H9 (cell line): ENCODE results near the gene LDB2. TPM values are rescaled to one million over a fixed set of nuclear protein-coding genes. Genes with fewer than 3 reads are reported as not detected.

Experiments
- DNase-seq: peaks from one replicate; pipeline ENCODE4 v3.0.0-alpha.2; 2017
- H2AFZ ChIP-seq: one replicate; pipeline ENCODE4 v1.6.1; 2013; ENCODE audit warnings: mild to moderate bottlenecking, low read length, control low read depth, moderate library complexity
- H2AK5ac ChIP-seq: 2 replicates; pipeline ENCODE4 v1.6.1; 2013; ENCODE audit warnings: low read length, control low read depth, mixed read lengths; ENCODE audit not compliant: insufficient read length
- H2BK120ac ChIP-seq: one replicate; pipeline ENCODE4 v1.6.1; 2013; ENCODE audit warnings: low read depth, mild to moderate bottlenecking, low read length, control low read depth, inconsistent platforms; ENCODE audit not compliant: poor library complexity, severe bottlenecking
- H2BK12ac ChIP-seq: 2 replicates; pipeline ENCODE4 v1.6.1; 2013; ENCODE audit warnings: low read length, control low read depth, mixed read lengths, low read depth; ENCODE audit not compliant: insufficient read length
- H2BK15ac ChIP-seq: 2 replicates; pipeline ENCODE4 v1.6.1; 2013; ENCODE audit warnings: low read depth, low read length, control low read depth
- H2BK20ac ChIP-seq: one replicate; pipeline ENCODE4 v1.6.1; 2013; ENCODE audit warnings: low read depth, mild to moderate bottlenecking, low read length, control low read depth, inconsistent platforms; ENCODE audit not compliant: poor library complexity, severe bottlenecking
- H2BK5ac ChIP-seq: 2 replicates; pipeline ENCODE4 v1.6.1; 2013; ENCODE audit warnings: low read length, control low read depth, mixed read lengths; ENCODE audit not compliant: insufficient read length
- H3K14ac ChIP-seq: 2 replicates; pipeline ENCODE4 v1.6.1; 2013; ENCODE audit warnings: low read length, control low read depth; ENCODE audit not compliant: insufficient read depth
- H3K18ac ChIP-seq: 2 replicates; pipeline ENCODE4 v1.6.1; 2013; ENCODE audit warnings: low read depth, mild to moderate bottlenecking, mixed read lengths, low read length, control low read depth; ENCODE audit not compliant: insufficient read length
- H3K23ac ChIP-seq: 2 replicates; pipeline ENCODE4 v1.6.1; 2013; ENCODE audit warnings: low read length, control low read depth, mixed read lengths, low read depth; ENCODE audit not compliant: insufficient read length
- H3K23me2 ChIP-seq: 2 replicates; pipeline ENCODE4 v1.6.1; 2013; ENCODE audit warnings: low read depth, mild to moderate bottlenecking, mixed read lengths, low read length, control low read depth; ENCODE audit not compliant: insufficient read length, poor library complexity, severe bottlenecking
- H3K27ac ChIP-seq: 2 replicates; pipeline ENCODE4 v1.5.1; 2013; ENCODE audit warnings: low read length, control low read depth, mixed read lengths, low read depth; ENCODE audit not compliant: insufficient read length
- H3K27me3 ChIP-seq: 2 replicates; pipeline ENCODE4 v1.6.1; 2013; ENCODE audit warnings: low read length, control low read depth, inconsistent platforms; ENCODE audit not compliant: insufficient read depth
- H3K4ac ChIP-seq: 2 replicates; pipeline ENCODE4 v1.6.1; 2013; ENCODE audit warnings: low read depth, mild to moderate bottlenecking, control low read depth, inconsistent platforms, low read length, moderate library complexity
- H3K4me1 ChIP-seq: 2 replicates; pipeline ENCODE4 v1.6.1; 2013; ENCODE audit warnings: low read length, control low read depth, inconsistent platforms; ENCODE audit not compliant: insufficient read depth
- H3K4me2 ChIP-seq: 2 replicates; pipeline ENCODE4 v1.6.1; 2013; ENCODE audit warnings: low read length, control low read depth, mixed read lengths; ENCODE audit not compliant: insufficient read length, insufficient read depth
- H3K56ac ChIP-seq: 2 replicates; pipeline ENCODE4 v1.6.1; 2013; ENCODE audit warnings: low read depth, mild to moderate bottlenecking, mixed read lengths, low read length, control low read depth; ENCODE audit not compliant: insufficient read length
- H3K79me1 ChIP-seq: 2 replicates; pipeline ENCODE4 v1.6.1; 2013; ENCODE audit warnings: low read depth, mild to moderate bottlenecking, moderate library complexity, low read length, control low read depth, inconsistent platforms; ENCODE audit not compliant: insufficient read depth, poor library complexity, severe bottlenecking
- H3K79me2 ChIP-seq: 2 replicates; pipeline ENCODE4 v1.6.1; 2013; ENCODE audit warnings: low read length, control low read depth, inconsistent platforms; ENCODE audit not compliant: insufficient read depth
- H3K9ac ChIP-seq: 2 replicates; pipeline ENCODE4 v1.6.1; 2013; ENCODE audit warnings: low read length, control low read depth, mixed read lengths; ENCODE audit not compliant: insufficient read length; ENCODE audit errors: extremely low read depth
- H3K9me3 ChIP-seq: one replicate; pipeline ENCODE4 v1.6.1; 2013; ENCODE audit warnings: low read depth, low read length, inconsistent platforms; ENCODE audit not compliant: control insufficient read depth
- H3T11ph ChIP-seq: one replicate; pipeline ENCODE4 v1.6.1; 2013; ENCODE audit warnings: mild to moderate bottlenecking, low read length, control low read depth, inconsistent platforms
- H4K20me1 ChIP-seq: one replicate; pipeline ENCODE4 v1.6.1; 2013; ENCODE audit not compliant: control insufficient read depth, insufficient read length, insufficient read depth
- H4K5ac ChIP-seq: 2 replicates; pipeline ENCODE4 v1.6.1; 2013; ENCODE audit warnings: low read depth, mild to moderate bottlenecking, mixed read lengths, low read length, control low read depth; ENCODE audit not compliant: insufficient read length
- H4K8ac ChIP-seq: replicated peaks from 2 replicates; pipeline ENCODE4 v1.6.1; 2013; ENCODE audit warnings: low read length, control low read depth, mixed read lengths, low read depth; ENCODE audit not compliant: insufficient read length
- H4K91ac ChIP-seq: 2 replicates; pipeline ENCODE4 v1.6.1; 2013; ENCODE audit warnings: low read depth, mild to moderate bottlenecking, moderate library complexity, mixed read lengths, low read length, control low read depth; ENCODE audit not compliant: insufficient read length
- H3K27ac Mint-ChIP-seq, 3 experiments: 2 replicates in 2 of 3; 3 replicates in 1 of 3; pipeline ENCODE4 v1.8.0; 2020 to 2021; ENCODE audit warnings: mixed read lengths in 3 of 3, mild to moderate bottlenecking in 1 of 3, moderate library complexity in 1 of 3
- H3K27me3 Mint-ChIP-seq: 2 replicates; pipeline ENCODE4 v1.8.0; 2021; ENCODE audit warnings: low read depth, mild to moderate bottlenecking, moderate library complexity, mixed read lengths
- H3K36me3 Mint-ChIP-seq, 3 experiments: 2 replicates in 2 of 3; 3 replicates in 1 of 3; pipeline ENCODE4 v1.8.0; 2020 to 2021; ENCODE audit warnings: low read depth in 3 of 3, mixed read lengths in 3 of 3; ENCODE audit not compliant: insufficient read depth in 1 of 3
- H3K4me1 Mint-ChIP-seq, 2 experiments: 2 replicates each; pipeline ENCODE4 v1.8.0; 2020; ENCODE audit warnings: mixed read lengths in 2 of 2
- H3K4me3 Mint-ChIP-seq, 2 experiments: 2 replicates in 1 of 2; 3 replicates in 1 of 2; pipeline ENCODE4 v1.8.0; 2020 to 2021; ENCODE audit warnings: mild to moderate bottlenecking in 2 of 2, mixed read lengths in 2 of 2, moderate library complexity in 1 of 2
- H3K9me3 Mint-ChIP-seq, 2 experiments: 2 replicates in 1 of 2; 3 replicates in 1 of 2; pipeline ENCODE4 v1.8.0; 2020; ENCODE audit warnings: mild to moderate bottlenecking in 2 of 2, mixed read lengths in 2 of 2, moderate library complexity in 1 of 2
- WGBS: extraction: QIAGEN DNeasy Blood & Tissue Kit; methylation state at CpG from one replicate; pipeline ENCODE4 v1.1.7; 2013; ENCODE audit warnings: missing lambda C conversion rate, low lambda C conversion rate, mixed read lengths; ENCODE audit not compliant: insufficient read length; ENCODE audit errors: extremely low coverage; 5-methylcytosine and 5-hydroxymethylcytosine counted together
- total RNA-seq: library from RNA; stranded (reverse); gene quantifications from 2 replicates; pipeline ENCODE4 v1.2.1, GENCODE V29; 2021
- TF ChIP-seq, protein P1 (sequence below): fragments of 200-600 bp; sonication (generic); conservative IDR thresholded peaks from 3 replicates; pipeline ENCODE4 v1.8.0; 2021; ENCODE audit warnings: antibody characterized with exemption, mild to moderate bottlenecking

LDB2 gene
- total RNA-seq, 1 experiment from 2014 or later, result 22.5 TPM

DNA sequence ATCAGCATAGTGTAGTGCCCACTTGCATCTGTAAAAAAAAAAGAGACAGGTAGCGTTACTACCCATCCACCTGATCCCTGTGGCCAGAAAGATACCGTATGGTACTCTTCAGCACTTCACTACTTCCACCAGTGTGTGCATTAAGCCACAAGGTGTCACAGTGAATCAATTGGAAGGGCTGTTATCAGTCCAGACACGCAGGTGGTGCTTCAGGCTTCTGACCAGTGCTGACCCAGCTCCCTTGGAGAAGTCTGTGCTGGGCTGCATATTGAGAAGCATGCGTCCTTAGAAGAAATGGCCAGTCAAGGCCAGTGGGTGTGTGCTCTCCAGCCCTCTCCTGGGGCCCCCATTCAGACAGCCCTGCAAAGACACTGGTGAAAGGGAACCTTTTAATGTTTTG is 10.6 kb downstream of the LDB2 start:
- H3K9ac ChIP-seq, result no peak overlapping the region
- Mint-ChIP-seq H3K27me3 (no peaks in the 10 kb centered on the region), H3K36me3 (peaks cover 0 to 18% (median 14%) of the 10 kb centered on the region in 3 experiments; a peak in 4 of 7 replicates), H3K9me3 (no peaks in the 10 kb centered on the region), H3K4me1 (peaks cover 31 to 34% of the 10 kb centered on the region in 2 experiments), H3K4me3 (no peak overlapping the region), H3K27ac (no peak overlapping the region)
- H4K91ac ChIP-seq, result no peak overlapping the region
- no peak for DNase-seq
- no peak overlapping the region for H3K56ac ChIP-seq
- no peak overlapping the region for H3K18ac ChIP-seq
- H3K4me2 ChIP-seq, result no peak overlapping the region
- peaks cover 6% of the 10 kb centered on the region for H3K4me1 ChIP-seq
- H4K5ac ChIP-seq, result no peak overlapping the region
- H3K79me1 ChIP-seq, result no peaks in the 10 kb centered on the region
- H2AFZ ChIP-seq, result no peak overlapping the region
- H2AK5ac ChIP-seq, result no peak overlapping the region
- TF ChIP-seq, protein P1, sequence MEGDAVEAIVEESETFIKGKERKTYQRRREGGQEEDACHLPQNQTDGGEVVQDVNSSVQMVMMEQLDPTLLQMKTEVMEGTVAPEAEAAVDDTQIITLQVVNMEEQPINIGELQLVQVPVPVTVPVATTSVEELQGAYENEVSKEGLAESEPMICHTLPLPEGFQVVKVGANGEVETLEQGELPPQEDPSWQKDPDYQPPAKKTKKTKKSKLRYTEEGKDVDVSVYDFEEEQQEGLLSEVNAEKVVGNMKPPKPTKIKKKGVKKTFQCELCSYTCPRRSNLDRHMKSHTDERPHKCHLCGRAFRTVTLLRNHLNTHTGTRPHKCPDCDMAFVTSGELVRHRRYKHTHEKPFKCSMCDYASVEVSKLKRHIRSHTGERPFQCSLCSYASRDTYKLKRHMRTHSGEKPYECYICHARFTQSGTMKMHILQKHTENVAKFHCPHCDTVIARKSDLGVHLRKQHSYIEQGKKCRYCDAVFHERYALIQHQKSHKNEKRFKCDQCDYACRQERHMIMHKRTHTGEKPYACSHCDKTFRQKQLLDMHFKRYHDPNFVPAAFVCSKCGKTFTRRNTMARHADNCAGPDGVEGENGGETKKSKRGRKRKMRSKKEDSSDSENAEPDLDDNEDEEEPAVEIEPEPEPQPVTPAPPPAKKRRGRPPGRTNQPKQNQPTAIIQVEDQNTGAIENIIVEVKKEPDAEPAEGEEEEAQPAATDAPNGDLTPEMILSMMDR, result peak; percentile 24; the same call in 1 of the 3 replicates
- peaks cover 10% of the 10 kb centered on the region; the same call in 1 of the 2 replicates for H3K79me2 ChIP-seq
- no peak overlapping the region for H2BK120ac ChIP-seq
- H3K27ac ChIP-seq, result no peak overlapping the region
- H3K9me3 ChIP-seq, result no peaks in the 10 kb centered on the region
- H3T11ph ChIP-seq, result no peak overlapping the region
- no peak overlapping the region for H2BK15ac ChIP-seq
- no peaks in the 10 kb centered on the region for H3K27me3 ChIP-seq
- no peak overlapping the region for H3K14ac ChIP-seq
- no peaks in the 10 kb centered on the region for H4K20me1 ChIP-seq
- no peak overlapping the region for H2BK20ac ChIP-seq
- H4K8ac ChIP-seq, result no peak overlapping the region
- no peak overlapping the region for H3K23ac ChIP-seq
- H3K4ac ChIP-seq, result no peak overlapping the region
- H2BK12ac ChIP-seq, result no peak overlapping the region
- H2BK5ac ChIP-seq, result no peak overlapping the region
- no peaks in the 10 kb centered on the region for H3K23me2 ChIP-seq
- no CpG with 5 or more reads among the region's 4 CpGs for whole genome bisulfite sequencing
